Inflammatory macrophage treated with lipopolysaccharide for 1 hour (primary cell): ENCODE results near the gene NBR1.
A peak's percentile ranks its signal among the peaks of the same experiment; 100 is the strongest.
"Not testable (repeated sequence)": the region's sequence is repeated elsewhere in the genome, so short reads cannot be mapped to it uniquely, and the experiment has no call there.

Experiments used
- DNase-seq, 2 donors: peaks; one replicate each; pipeline ENCODE4 v3.0.0-alpha.2; 2020 to 2022

The NBR1 gene

DNA sequence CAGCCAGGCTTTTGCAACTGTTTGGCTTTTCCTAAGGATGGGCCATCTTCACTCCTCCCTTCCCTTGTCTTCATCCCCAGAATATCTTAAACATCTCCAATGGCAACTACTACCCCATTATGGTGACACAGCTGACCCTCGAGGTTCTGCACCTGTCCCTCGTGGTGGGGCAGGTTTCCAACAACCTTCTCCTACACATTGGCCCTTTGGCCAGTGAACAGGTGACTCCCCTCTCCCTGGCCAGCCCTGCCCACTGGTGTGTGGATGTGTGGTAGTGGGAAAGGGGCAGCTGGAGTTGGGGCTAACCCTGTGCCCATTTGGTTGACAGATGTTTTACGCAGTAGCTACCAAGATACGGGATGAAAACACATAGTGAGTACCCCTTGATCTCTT lies 45.4 kb downstream of the NBR1 start:
- DNase-seq = no peak

DNA sequence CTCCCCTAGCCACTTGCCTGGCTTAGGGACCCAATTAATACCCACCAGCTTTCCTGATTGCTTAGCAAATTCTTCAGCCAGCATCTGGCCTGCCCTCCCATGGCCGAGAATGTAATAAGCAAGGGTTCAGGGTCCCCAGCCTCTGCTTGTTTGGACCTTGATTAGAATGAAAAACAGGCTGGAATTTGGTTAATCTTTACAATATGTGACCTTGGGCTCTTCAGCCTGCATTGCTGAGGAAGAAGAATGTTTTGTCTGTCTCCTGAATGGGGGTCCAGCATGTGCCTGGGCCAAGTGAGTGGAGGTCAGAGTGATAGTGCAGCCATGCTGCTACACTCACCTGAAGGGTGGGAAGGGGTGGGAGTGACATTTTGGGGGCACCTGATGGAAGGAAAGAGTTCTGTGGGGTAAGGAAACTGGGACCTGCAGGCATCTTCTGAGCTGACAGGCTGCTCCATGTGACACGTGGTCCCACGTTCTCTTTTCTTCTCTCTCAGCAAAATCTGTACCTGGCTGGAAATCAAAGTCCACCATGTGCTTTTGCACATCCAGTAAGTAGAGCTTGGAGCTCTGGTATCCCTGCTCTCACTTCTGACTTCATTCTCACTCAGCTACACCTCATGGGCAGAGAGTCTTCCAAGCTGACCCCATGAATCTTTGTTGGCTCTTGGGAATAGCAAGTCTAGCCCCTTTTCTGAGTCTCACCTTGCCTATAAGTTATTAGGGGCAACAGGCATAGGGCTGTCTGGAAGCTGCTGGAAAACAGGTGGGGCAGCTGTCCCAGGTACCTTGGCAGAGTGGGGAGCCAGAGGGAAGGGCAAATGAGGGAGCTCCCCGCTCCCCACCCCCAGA lies 46.0 kb downstream of the NBR1 start:
- DNase-seq = no peak

DNA sequence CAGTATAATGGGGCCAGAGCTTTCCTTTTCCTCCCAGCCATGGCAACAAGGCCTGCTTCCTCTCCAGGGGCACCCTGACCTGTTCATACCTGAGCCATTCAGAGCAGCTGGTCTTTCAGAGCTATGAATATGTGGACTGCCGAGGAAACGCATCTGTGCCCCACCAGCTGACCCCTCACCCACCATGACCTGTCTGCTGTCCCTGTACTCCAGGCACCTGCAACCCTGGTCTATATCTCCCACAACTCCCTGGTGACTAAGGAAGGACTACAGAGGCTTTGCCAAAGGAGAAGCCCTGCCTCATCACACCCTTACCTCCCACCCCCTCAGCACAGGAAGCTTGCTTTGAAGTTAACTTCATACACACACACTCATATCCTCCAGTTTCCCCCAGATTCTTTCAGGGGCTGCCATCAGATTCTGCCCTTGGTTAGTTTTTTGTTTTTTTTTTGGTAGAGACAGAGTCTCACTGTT lies 46.6 kb downstream of the NBR1 start:
- no peak for DNase-seq

DNA sequence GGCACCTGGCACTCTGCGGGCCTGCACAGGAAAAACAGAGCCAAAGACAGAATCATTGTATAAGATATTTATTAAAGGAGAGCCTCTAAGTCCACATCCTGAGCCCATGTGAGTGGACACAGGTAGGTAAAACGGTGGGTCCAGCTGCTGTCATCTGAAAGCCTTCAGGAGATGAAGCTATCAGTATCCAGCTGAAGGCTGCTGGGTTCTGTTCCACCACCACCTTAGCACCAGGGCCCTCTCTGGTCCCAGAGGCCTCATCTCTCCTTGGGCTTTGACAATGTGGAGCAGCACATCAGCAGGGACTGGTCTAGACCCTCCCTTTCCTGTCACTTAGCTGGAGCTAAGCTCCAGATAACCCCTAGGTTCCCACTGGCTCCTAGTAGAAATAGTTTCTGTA lies 48.0 kb downstream of the NBR1 start:
- DNase-seq = no peak

DNA sequence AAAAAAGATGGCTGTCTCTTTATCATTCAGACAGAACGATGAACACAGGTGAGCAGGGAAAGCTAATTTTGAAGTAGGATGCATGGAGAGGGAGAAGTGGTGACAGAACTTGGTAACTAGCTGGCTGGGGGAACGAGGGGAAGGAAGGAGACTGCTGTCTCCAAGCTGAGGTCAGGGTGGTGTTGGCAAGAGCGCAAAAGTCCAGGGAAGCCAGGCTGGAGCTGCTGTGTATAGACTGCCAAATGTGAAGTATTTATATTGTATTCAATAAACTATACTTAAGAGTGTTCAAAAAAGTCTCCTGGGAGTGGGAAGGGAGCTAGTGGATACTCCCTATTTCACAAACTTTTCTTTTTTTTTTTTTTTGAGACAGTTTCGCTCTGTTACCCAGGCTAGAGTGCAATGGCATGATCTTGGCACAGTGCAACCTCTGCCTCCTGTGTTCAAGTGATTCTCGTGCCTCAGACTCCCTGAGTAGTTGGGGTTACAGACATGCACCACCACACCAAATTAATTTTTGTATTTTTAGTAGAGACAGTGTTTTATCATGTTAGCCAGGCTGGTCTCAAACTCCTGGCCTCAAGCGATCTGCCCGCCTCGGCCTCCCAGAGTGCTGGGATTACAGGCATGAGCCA lies 48.8 kb downstream of the NBR1 start:
- no peak for DNase-seq

DNA sequence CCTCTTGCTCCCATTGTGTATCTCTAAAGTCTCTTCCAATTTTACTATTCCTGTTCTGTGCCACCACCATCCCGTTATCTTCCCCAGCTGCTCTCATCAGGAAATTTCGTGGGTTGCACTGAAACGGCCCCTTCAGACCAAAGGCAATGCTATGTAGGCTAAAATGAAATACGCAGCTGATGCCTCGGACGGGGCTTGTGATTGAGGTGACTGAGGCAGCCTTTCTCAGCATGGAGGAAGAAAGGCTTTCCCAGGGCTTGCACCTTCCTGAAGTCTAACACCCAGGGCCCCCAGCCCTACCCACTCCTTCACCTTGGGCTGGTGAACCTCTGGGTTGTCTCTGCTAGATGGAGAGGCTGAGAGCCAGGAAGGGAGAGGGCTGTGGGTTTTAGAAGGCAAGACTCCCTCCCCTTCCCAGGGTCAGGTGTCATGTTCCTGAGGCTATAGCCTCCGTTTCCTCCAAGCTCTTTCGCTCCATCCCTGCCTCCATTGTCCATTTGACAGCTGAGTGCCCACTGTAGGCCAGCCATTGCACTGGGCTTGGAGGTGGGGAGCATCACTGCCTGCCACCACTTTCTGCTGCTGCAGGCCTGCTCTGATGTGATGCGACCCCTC lies 49.6 kb downstream of the NBR1 start:
- DNase-seq = no peak

DNA sequence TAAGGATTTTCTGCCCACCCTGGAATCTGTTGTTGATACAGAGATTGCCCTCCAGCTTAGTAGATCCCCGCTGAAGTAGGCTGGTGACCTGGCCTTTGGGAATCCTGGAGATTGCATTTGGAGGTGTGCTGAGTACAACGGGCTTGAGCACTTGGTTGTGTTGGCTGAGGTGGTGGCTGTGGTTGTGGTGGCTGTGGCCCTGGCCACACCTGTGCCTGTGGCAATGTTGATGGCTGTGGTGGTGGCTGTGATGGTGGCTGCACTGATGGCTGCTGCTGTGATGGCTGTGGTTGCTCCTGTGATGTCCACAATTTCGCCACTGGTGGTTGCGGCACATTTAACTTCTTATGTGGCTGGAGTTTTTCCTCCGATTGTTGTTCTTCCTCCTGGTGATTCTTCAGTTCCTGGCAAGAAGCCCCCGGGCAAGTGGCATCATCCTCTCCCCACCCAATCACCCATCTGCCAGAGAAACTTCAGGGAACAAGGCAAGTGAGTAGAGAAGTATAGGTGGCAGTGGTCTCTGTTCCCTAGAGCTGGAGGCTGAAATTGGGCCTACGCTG lies 53.2 kb downstream of the NBR1 start:
- peak; percentile 17 to 38 for DNase-seq

DNA sequence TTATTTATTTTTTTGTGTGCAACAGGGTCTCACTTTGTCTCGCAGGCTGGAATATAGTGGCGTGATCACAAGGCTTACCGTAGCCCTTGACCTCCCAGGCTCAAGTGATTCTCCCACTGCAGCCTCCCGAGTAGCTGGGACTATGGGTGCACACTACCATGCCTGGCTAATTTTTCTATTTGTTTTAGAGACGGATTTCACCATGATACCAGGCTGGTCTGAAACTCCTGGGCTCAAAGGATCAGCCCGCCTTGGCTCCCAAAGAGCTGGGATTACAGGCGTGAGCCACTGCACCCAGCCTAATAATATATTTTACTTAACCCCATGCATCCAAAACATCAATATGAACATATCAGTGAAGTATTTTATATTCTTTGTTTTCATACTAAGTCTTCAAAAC lies 55.4 kb downstream of the NBR1 start:
- no peak for DNase-seq

DNA sequence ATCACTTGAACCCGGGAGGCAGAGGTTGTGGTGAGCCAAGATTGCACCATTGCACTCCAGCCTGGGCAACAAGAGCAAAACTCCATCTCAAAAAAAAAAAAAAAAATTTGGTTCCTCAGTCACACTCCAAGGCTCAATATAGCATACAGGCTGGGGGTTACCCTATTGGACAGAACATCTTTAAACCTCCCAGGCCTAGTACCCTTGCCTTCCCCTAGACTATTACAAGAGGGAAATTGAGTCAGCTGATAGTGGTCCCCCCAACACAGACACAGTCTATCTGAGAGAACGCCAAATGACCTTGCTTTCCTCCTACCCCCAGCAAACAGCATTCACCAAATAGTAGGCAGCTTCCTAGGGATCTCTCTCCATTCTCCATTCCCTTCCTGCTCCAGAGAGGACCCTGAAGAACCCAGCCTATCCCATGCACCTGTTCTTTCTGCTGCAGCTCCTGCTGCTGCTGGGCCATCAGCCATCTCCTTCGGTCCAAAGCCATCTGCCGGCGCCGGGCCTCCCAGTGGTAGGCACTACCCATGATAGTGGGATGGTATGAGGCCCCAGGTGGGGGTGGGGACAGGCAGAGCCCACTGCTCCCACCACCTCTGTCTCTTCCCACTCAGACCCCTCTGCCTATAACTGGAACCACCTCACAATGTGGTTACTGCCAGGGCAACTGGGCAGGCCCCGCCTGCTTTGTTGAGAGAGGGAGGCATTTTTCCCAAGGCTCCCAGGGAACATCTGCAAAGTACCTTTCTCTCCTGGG lies 57.2 kb downstream of the NBR1 start, which contains the start of gene CCDC200:
TSS of gene CCDC200 (minus strand) at position 604 of the 763 bp plus-strand sequence. CDS start at position 535, 69 bp downstream.
- not testable (repeated sequence) for DNase-seq

DNA sequence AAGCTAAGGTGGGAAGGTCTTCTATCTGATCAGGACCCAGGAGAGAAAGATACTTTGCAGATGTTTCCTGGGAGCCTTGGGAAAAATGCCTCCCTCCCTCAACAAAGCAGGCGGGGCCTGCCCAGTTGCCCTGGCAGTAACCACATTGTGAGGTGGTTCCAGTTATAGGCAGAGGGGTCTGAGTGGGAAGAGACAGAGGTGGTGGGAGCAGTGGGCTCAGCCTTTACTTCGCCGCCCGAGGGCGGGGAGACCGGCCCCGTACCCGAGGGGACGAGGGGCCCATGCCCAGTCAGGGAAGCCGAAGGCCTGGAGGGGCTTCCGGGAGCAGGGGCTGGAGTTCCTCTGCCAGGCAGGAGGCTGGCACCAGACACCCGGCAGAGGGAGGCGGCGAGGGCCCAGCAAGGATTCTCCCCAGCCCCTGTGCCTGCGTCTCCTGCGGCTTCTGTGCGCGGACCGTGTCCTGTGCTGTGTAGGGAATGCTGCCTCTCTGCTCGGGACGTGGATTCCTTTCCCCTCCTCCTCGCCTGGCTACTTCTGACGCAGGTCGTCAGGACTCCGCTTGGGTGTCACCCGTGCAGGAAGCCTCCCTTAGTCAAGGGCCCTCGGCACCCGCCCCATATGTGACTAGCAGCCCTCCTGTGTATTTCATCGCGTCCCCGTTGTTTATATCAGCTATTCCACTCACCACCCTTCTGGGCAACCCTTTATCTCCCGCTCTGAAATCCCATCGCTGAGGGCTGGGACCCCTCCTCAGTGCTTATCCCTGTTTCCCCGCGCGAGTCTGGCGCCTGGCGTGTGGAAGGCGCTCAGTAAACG lies 60.4 kb downstream of the NBR1 start:
- not testable (repeated sequence) for DNase-seq

DNA sequence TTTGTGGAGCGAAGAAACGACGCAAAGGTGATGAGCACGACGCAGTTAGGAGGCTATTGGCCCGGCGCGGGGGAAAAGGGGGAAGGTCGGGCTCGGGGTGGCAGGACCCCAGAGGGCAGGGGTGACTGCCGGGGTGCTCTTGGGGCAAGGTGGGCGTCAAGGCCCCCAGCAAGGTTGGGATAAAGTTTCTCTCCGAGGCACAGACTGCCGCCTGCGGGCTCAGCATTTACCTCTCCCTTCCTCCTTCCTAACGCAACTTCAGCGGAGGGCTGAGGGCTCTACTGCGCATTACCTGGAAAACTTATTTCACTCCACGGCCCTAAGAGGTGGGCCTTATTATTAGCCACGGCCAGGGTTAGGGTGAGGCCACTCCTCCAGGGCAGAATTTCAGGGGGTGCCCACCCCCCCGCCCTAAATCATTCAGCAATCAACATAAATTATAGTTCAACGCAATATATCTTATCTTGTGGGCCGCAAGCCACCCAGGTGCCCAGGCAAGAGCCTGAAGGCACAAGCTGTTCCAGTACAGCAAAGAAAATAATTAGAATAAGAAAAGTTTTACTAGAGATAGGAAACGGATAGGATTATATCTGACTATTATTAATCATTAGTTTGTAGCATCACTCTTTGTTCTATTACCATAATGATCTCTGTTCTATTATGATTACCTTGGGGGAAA lies 61.1 kb downstream of the NBR1 start:
- DNase-seq = not testable (repeated sequence)

DNA sequence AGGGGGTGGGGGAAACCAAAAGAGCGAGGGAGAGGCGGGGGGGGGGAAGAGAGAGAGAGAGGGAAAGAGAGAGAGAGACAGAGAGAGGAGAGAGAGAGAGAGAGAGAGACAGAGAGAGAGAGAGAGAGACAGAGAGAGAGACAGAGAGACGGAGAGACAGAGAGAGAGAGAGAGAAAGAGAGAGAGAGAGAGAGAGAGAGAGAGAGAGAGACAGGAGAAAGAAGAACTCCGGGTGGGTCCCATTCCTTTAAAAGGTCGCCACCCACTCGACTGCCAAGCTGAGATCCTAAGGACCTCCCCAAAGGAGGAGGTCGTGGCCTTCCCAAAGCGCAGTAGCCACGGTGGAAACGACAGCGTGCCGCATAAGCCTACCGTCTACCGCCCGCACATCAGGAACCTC lies 62.2 kb downstream of the NBR1 start:
- not testable (repeated sequence) for DNase-seq

DNA sequence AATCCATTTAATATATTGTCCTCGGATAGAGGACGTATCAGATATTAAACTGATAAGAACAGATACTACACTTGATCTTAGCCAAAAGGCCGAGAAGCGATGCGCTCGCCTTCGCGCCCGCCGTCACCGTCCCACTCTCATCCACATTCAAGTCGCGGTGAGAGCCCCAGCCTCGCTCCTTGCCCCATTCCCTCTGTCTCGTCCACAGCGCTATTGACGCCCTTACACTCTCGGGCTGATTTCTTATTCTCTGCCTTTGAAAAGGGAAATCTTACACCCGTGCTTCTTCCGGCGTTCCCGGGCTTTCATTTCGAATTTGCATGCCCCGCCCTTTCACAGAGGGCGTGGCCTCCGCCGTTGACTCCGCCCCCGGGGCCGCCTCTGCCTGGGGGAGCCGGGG lies 62.9 kb downstream of the NBR1 start, which contains the start of gene RNU2-1:
TSS of gene RNU2-1 (minus strand) at position 101 of the 400 bp plus-strand sequence.
- not testable (repeated sequence) for DNase-seq

DNA sequence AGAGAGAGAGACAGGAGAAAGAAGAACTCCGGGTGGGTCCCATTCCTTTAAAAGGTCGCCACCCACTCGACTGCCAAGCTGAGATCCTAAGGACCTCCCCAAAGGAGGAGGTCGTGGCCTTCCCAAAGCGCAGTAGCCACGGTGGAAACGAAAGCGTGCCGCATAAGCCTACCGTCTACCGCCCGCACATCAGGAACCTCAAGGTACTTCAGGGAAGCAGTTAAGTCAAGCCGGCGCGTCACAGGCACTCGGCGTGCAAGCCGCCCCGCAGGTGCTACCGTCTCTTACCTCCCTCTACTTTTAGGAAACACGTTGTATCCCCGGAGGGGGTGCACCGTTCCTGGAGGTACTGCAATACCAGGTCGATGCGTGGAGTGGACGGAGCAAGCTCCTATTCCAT lies 68.6 kb downstream of the NBR1 start:
- DNase-seq = not testable (repeated sequence)

DNA sequence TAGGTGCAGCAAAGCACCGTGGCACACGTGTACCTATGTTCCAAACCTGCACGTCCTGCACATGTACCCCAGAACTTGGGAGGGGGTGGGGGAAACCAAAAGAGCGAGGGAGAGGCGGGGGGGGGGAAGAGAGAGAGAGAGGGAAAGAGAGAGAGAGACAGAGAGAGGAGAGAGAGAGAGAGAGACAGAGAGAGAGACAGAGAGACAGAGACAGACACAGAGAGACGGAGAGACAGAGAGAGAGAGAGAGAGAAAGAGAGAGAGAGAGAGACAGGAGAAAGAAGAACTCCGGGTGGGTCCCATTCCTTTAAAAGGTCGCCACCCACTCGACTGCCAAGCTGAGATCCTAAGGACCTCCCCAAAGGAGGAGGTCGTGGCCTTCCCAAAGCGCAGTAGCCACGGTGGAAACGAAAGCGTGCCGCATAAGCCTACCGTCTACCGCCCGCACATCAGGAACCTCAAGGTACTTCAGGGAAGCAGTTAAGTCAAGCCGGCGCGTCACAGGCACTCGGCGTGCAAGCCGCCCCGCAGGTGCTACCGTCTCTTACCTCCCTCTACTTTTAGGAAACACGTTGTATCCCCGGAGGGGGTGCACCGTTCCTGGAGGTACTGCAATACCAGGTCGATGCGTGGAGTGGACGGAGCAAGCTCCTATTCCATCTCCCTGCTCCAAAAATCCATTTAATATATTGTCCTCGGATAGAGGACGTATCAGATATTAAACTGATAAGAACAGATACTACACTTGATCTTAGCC lies 69.8 kb downstream of the NBR1 start:
- not testable (repeated sequence) for DNase-seq

DNA sequence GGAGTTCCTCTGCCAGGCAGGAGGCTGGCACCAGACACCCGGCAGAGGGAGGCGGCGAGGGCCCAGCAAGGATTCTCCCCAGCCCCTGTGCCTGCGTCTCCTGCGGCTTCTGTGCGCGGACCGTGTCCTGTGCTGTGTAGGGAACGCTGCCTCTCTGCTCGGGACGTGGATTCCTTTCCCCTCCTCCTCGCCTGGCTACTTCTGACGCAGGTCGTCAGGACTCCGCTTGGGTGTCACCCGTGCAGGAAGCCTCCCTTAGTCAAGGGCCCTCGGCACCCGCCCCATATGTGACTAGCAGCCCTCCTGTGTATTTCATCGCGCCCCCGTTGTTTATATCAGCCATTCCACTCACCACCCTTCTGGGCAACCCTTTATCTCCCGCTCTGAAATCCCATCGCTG lies 75.4 kb downstream of the NBR1 start:
- not testable (repeated sequence) for DNase-seq
